H7 (cell line): ENCODE results near the gene CD68. TPM values are rescaled to one million over a fixed set of nuclear protein-coding genes. Genes with fewer than 3 reads are reported as not detected.
A peak's percentile ranks its signal among the peaks of the same experiment; 100 is the strongest.
"Not testable (repeated sequence)": the region's sequence is repeated elsewhere in the genome, so short reads cannot be mapped to it uniquely, and the experiment has no call there.

Experiments
- DNase-seq: peaks from one replicate; pipeline ENCODE4 v3.0.0; 2012
- H3K27me3 ChIP-seq: 2 replicates; pipeline ENCODE4 v1.6.0; 2011; ENCODE audit warnings: mild to moderate bottlenecking, low read length; ENCODE audit not compliant: control insufficient read depth, insufficient read depth
- H3K36me3 ChIP-seq: replicated peaks from 2 replicates; pipeline ENCODE4 v1.5.1; 2011; ENCODE audit warnings: low read length; ENCODE audit not compliant: control insufficient read depth, insufficient read depth
- H3K4me3 ChIP-seq: 2 replicates; pipeline ENCODE4 v1.5.1; 2011; ENCODE audit warnings: low read depth, mild to moderate bottlenecking, control low read depth, low read length, moderate library complexity; ENCODE audit not compliant: insufficient read depth
- total RNA-seq: library from RNA; depleted of rRNA; stranded (reverse); fragments of >200 nt; shearing (Covaris generic); gene quantifications from 2 replicates; pipeline ENCODE4 v1.2.3, GENCODE V29; 2014

Gene CD68
- total RNA-seq, 1 experiment from 2014 or later = 0.55 TPM

DNA sequence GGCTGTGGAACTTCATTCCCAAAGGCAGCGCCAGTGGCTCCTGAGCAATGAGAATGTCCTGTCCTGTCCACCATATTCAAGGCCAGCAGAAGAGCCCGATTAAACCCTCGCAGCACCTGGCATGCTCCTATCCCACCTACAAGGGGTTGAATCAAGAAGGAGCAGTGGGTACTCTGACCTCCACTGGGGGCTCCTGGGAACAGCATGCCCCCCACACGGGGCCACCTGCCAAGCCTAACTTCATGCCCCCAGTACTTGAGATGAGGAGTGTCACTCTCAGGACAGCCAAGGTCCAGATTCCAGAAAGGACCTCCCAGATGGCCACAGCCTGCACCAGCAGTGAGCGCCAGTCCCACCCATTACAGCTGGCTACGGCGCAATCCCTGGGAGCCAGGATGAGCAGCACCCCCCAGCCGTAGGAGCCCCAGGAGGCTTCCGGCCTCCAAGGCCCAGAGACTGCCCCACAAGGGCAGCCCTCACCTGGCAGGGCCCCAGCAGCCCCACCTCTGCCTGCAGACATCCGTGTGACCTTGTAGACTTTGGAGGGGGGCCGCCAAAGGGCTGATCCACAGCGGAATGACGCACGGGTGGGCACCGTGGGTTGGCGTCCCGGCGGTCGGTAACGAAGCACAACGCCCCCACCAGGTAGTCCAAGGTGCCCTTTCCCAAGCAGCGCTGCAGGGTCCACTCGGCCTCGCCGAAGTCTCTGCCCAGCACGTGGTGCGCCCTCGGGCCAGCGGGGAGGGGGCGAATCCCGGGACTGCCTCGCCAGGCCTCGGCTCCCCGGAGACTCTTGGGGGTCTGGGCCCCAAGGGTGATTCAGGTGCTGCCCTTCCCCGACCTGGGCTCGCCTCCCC lies 3.2 kb downstream of the CD68 start:
- Histone ChIP-seq H3K27me3 (no peaks in the 10 kb centered on the region), H3K4me3 (peak overlapping the region; percentile 70), H3K36me3 (peaks cover 12% of the 10 kb centered on the region)
- DNase-seq = peak; percentile 78

DNA sequence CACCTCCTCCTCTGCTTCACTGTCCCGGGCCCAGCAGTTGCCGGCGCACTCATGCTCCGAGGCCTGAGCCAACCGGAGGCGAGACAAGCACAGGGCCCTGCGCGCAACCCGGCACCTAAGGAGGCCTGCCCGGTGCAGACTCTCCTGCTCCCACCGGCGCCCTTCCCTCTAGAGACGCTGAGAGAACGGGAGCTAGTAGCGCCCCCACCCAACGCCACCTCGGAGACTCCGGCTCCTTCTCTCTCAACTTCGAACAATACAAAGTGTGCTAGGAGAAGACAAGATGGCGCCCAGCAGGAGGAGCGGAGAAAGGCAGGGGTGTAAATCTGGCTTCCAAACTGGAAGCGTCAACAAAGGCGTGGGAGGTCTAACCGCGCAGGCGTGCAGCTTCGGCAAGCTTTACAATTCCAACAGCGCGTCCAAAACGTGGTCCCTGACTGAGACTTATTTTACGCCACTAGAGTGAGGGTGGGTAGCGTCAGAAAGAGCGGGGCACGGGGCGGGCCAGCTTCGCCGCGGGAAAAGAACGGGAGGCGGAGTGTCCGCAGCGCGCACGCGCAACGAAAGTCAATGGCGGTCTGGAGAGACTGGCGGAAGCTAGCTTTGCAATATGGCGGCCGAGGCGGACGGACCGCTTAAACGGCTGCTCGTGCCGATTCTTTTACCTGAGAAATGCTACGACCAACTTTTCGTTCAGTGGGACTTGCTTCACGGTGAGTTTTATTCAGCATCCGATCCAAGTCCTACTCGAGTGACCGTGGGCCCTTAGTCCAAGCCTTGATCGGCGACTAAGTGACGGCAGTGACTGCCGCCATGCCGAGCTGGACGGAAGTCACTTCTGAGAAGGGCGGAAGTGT lies 4.0 kb downstream of the CD68 start, which contains the start of gene MPDU1:
Gene MPDU1 (plus strand): TSS at position 600 of the 857 bp plus-strand sequence. CDS start 11 bp downstream, at position 611.
- no peaks in the 10 kb centered on the region for H3K27me3 ChIP-seq
- H3K36me3 ChIP-seq = peaks cover 7% of the 10 kb centered on the region
- peak; percentile 95 for DNase-seq
- H3K4me3 ChIP-seq = peak within 1 kb of the TSS; percentile 70

DNA sequence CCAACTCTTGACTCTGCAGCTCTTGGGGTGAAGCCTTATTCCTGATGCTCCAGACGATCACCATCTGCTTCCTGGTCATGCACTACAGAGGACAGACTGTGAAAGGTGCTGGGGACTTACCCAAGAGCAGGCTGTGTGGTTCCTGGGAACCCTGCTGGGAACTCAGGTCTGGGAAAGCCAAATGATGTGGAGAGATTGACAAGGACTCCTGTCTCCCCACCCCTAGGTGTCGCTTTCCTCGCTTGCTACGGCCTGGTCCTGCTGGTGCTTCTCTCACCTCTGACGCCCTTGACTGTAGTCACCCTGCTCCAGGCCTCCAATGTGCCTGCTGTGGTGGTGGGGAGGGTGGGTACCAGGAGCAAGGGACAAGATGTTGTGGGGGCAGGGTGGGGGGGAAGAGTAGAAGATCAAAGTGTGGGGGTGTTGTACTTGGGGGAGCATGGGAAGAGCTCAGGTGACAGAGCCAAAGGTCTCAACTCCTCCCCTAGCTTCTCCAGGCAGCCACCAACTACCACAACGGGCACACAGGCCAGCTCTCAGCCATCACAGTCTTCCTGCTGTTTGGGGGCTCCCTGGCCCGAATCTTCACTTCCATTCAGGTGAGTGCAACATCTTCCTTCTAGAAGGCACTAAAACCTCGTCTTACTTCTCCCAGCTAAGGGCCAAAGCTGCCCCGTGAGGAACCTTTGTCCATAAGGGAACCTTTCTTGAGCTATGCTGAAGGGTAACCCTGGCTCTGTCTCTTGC lies 7.4 kb downstream of the CD68 start:
- H3K36me3 ChIP-seq = peaks cover 5% of the 10 kb centered on the region
- H3K27me3 ChIP-seq = no peaks in the 10 kb centered on the region
- peak; percentile 67 for DNase-seq
- H3K4me3 ChIP-seq = no peak overlapping the region

DNA sequence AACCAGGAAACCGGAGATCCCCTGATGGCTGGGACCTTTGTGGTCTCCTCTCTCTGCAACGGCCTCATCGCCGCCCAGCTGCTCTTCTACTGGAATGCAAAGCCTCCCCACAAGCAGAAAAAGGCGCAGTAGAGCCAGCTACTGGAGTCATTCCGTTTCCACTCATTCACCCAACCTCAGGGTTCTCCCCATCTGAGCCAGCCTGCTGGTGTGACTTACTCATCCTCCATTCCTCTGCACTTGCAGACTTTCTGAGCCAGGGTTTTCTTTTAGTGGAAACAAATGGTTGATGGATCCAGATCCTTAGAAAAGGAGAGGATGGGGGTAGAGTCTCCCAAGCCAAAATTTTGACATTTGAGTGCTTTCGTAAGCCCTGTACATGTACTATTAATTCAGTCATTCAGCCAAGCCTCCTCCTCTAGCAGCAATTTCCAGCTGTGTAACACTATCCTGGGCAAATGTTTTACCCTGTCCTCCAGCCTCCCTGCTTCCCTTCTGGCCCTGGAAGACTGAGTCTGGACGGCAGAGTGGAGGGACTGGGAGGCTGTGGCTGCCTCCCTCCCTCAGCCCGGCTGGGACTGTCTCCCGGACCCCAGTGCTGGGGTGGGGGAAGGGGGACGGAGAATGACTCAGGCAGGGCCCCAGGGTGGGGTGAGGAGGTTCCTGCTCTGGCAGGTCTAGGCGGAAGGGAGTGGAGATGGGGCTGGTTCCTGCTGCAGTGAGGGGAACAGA lies 8.1 kb downstream of the CD68 start:
- Histone ChIP-seq H3K36me3 (peaks cover 3% of the 10 kb centered on the region), H3K4me3 (no peak overlapping the region), H3K27me3 (no peaks in the 10 kb centered on the region)
- no peak for DNase-seq

DNA sequence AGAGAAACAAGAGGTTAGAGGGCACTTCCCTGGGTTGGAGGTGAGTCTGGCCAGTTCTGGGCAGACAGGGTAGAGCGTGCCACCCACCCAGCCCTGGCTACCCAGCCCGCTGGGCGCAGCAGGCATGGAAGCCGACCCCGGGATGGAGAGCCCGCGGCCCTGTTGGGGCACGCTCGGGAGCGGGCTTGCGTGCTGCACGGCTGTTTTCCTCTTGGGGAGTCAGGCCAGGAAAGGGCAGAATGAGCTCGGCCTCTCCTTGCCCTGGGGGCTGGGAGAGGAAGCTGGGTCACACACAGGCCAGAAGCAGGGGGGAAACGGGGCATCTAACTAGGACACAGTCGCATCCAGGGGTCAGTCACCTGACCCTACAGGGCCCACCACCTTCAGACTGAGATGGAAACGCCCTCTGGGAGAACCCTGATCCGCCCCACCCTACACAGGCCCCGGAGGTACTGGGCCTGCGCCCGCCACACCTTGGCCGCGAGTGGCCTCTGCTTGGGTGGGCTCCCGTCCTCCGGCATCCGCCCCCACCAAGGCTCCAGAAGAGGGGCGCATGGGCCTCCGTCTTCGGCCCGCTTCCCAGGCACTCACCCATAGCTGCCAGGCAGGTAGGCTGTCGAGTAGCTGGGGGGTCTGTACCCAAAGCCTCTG lies 9.2 kb downstream of the CD68 start:
- Histone ChIP-seq H3K36me3 (peaks cover 12% of the 10 kb centered on the region), H3K4me3 (peak overlapping the region; percentile 76), H3K27me3 (no peaks in the 10 kb centered on the region)
- DNase-seq = no peak

DNA sequence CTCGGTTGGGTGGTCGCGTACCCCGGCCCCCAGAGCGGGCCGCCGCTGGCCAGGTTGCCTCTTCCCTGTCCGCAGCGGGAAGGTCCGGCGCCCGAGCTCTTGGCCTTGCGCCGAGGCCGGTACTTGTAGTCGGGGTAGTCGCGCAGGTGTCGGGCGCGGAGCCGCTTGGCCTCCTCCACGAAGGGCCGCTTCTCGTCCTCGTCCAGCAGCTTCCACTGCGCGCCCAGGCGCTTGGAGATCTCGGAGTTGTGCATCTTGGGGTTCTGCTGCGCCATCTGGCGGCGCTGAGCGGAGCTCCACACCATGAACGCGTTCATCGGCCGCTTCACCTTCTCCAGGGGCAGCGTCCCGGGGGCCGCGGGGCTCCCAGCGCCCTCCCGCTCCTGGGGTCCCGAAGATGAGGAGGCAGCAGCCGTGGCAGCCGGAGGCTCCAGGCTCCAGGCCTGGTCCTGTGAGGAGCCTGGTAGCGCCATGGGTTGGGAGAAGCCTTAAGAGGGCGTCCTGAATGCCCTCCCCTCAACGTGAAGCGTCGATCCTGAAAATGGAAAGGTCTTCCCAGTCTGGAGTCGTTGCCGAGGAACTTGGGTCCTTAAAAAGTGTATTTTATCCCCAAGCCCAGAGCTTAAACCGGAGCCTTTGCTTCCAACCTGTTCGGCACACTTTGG lies 9.9 kb downstream of the CD68 start:
- Histone ChIP-seq H3K36me3 (peaks cover 19% of the 10 kb centered on the region), H3K27me3 (no peaks in the 10 kb centered on the region), H3K4me3 (peak overlapping the region; percentile 76)
- DNase-seq = peak; percentile 96

DNA sequence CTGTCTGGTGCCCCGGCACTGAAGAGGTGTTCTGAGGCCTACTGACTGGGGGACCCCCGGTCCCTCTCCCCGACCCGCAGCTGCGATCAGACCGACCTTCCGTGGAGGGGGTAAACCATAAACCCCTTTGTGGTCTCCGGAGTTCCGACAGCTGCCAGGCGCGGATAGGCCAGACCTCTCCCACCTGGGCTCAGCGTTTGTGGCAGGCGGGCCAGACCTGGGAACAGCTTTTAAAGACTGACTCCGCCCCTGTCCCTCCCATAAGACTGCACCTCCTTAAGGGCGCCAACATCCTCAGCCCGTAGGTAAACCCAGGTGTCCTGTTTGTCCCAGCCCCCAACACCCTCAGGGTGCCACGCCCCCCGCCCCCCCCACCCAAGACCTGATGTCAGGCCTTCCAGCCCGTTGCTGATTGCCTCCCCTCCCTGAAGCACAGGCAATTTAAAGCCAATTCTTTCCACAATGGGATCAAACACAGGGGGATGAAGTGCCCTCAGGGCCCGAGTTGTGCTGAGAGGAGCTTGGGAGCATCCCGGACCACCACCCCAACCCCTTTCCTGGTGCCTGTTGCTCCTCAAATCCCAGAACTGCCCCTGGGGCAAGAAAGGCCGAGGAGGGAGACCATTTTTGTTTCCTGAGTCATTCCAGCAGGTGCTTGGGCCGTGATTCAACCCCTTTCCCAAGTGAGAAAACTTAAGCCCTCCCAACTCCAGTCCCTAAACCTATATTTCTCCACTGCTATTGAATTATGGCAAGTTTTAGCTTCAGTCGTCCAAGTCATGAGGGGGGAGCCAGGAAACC lies 10.7 kb downstream of the CD68 start, which contains the start of gene SOX15:
Gene SOX15 (minus strand): TSS at position 204 of the 801 bp plus-strand sequence. CDS start 418 bp downstream, outside the sequence.
- Histone ChIP-seq H3K27me3 (no peaks in the 10 kb centered on the region), H3K36me3 (peaks cover 23% of the 10 kb centered on the region), H3K4me3 (peak within 1 kb of the TSS; percentile 76)
- peak; percentile 82 for DNase-seq

DNA sequence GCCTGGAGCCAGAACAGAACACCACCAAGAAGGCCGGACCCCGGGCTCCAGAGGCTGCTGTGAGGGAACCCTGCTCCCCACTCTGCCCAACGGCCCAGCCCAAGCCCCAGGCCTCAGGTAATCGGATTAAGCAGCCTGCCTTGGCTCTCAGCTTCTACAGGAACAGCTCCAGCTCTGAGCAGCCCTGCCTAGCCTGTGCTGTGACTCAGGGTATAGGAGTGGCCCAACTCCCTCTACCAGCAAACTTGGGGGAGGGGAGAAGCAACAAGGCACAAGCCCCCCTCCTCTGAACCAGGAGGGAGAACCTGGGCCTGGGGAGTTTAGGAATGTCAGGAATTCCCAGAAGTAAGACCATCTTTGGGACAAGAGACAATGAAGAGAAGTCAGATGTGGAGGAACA lies 11.3 kb downstream of the CD68 start:
- H3K36me3 ChIP-seq = peaks cover 26% of the 10 kb centered on the region
- H3K4me3 ChIP-seq = no peak overlapping the region
- H3K27me3 ChIP-seq = no peaks in the 10 kb centered on the region
- DNase-seq = peak; percentile 86

DNA sequence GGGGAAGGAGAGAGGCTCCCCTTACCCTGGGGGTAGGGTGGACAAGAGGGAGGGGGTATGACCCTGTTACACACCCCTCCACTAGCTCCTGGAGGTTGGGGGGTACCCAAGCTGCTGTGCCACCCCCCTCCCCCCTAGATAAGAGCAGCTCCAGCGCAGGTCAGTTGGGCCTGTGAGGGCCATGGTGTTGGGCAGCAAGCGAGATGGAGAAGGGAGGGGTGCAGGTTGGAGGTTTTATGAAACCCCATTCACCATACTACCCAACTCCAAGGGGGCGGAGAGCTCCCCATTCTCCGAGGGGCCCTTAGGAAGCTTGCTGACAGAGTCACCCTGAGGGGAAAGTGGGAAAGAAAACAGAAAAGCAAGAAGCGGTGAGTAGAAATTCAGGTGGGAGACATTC lies 12.2 kb downstream of the CD68 start:
- DNase-seq = peak; percentile 30
- peaks cover 28% of the 10 kb centered on the region for H3K36me3 ChIP-seq
- H3K27me3 ChIP-seq = no peaks in the 10 kb centered on the region
- H3K4me3 ChIP-seq = no peak overlapping the region

DNA sequence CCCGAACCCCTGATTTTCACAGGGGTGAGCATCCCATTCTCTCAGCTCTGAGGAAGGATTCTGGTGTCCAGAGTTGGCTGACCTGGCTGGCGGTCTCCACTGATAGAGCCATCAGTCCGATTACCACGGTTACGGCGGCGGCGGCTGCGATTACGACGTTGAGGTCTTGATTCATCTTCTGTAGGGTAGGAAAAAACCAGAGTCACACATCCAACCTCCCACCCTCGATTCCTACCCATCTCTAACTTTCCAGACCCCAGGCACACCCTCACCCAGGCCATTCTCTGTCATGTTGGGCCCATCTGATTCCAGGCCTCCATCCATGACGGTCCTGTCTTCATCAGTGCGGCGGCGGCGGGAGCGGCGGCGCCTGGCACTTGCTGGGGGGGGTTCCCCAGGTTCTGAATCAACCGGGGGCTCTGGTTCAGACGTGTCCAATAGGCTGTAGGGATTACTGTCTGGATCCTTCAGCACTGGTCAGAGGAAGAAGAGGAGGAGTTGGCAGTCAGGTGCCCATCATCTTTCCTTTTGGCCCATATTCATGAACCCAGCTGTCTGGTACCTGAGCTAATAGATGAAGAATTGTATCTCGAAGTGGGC lies 13.1 kb downstream of the CD68 start:
- H3K4me3 ChIP-seq = no peak overlapping the region
- peaks cover 28% of the 10 kb centered on the region for H3K36me3 ChIP-seq
- H3K27me3 ChIP-seq = no peaks in the 10 kb centered on the region
- peak; percentile 29 for DNase-seq

DNA sequence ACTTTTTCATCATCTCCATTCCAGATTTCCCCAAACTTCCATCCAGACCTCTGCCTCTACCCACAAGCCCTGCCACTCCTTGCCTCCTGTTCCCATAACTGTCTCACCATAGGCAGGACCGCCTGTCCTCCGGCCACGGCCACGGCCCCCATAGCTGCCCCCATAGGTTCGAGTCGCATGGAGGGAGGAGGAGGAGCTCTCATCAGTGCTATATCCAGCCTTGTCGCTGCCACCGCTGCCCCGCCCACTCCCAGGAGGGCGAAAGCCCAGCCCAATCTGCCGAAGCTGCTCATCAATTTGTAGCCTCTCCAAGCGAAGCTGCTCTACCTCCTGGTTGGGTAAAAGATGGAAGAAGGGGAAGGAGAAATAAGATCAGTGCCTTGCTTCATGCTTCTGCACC lies 13.9 kb downstream of the CD68 start:
- H3K36me3 ChIP-seq = peaks cover 27% of the 10 kb centered on the region
- no peak overlapping the region for H3K4me3 ChIP-seq
- peak; percentile 39 for DNase-seq
- H3K27me3 ChIP-seq = no peaks in the 10 kb centered on the region

DNA sequence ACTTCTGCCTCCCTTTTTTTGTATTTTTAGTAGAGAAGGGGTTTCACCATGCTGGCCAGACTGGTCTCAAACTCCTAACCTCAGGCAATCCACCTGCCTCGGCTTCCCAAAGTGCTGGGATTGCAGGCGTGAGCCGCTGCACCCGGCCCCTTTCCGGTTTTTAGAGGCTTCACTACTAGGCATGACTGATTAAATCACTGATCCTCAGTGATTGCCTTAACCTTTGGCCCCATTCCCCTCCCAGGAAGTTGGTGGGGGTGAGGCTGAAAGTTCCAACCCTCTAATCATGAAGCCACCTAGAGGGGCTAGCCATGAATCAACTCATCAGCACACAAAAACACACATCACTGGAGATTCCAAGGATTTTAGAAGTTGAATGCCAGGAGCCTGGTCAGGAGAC lies 18.1 kb downstream of the CD68 start:
- not testable (repeated sequence) for H3K27me3 ChIP-seq, DNase-seq, H3K4me3 ChIP-seq
- H3K36me3 ChIP-seq = peaks cover 38% of the 10 kb centered on the region
